HEK293 (cell line): ENCODE measurements around the gene WRAP73.

Source experiments
- GFI1B ChIP-seq: fragments of 450-650 bp; formaldehyde crosslinking; IDR thresholded peaks from 2 replicates; pipeline ENCODE4 v1.5.1; 2016; ENCODE audit warnings: missing biosample characterization, missing genetic modification characterization
- KLF8 ChIP-seq: fragments of 450-650 bp; formaldehyde crosslinking; IDR thresholded peaks from 2 replicates; pipeline ENCODE4 v1.5.1; 2016; ENCODE audit warnings: missing biosample characterization, missing genetic modification characterization
- SETDB1 ChIP-seq: IDR thresholded peaks from one replicate; pipeline ENCODE4 v1.6.1; 2017; ENCODE audit warnings: mild to moderate bottlenecking, low read length, moderate library complexity, mixed read lengths; ENCODE audit not compliant: insufficient read length
- ZBTB48 ChIP-seq: fragments of 450-650 bp; formaldehyde crosslinking; IDR thresholded peaks from 2 replicates; pipeline ENCODE4 v1.5.1; 2016; ENCODE audit warnings: missing biosample characterization, missing genetic modification characterization
- ZBTB7A ChIP-seq: fragments of 450-650 bp; formaldehyde crosslinking; IDR thresholded peaks from 2 replicates; pipeline ENCODE4 v1.5.1; 2016; ENCODE audit warnings: low read depth, missing biosample characterization, missing genetic modification characterization
- ZBTB8A ChIP-seq: fragments of 450-650 bp; formaldehyde crosslinking; IDR thresholded peaks from 2 replicates; pipeline ENCODE4 v1.5.1; 2016; ENCODE audit warnings: missing biosample characterization, missing genetic modification characterization
- ZFP3 ChIP-seq: fragments of 450-650 bp; formaldehyde crosslinking; IDR thresholded peaks from 2 replicates; pipeline ENCODE4 v1.5.1; 2016; ENCODE audit warnings: low read depth, missing biosample characterization, missing genetic modification characterization
- ZIC2 ChIP-seq: fragments of 450-650 bp; formaldehyde crosslinking; IDR thresholded peaks from 2 replicates; pipeline ENCODE4 v1.5.1; 2016; ENCODE audit warnings: missing biosample characterization, missing genetic modification characterization
- ZNF16 ChIP-seq: fragments of 450-650 bp; formaldehyde crosslinking; IDR thresholded peaks from 2 replicates; pipeline ENCODE4 v1.5.1; 2016; ENCODE audit warnings: low read depth, missing biosample characterization, missing genetic modification characterization
- ZNF274 ChIP-seq, 2 experiments: fragments of 200-500 bp in 1 of 2; fragments of 450-650 bp in 1 of 2; sonication (Bioruptor generic) in 1 of 2; formaldehyde crosslinking in 1 of 2; IDR thresholded peaks; 2 replicates each; pipeline versions ENCODE4 v1.5.1 to v1.6.1; 2014 to 2016; ENCODE audit warnings: borderline replicate concordance in 1 of 2, inconsistent platforms in 1 of 2, low read length in 1 of 2, missing biosample characterization in 1 of 2, missing genetic modification characterization in 1 of 2
- ZNF335 ChIP-seq: fragments of 450-650 bp; formaldehyde crosslinking; conservative IDR thresholded peaks from 2 replicates; pipeline ENCODE4 v1.5.1; 2016; ENCODE audit warnings: missing biosample characterization, missing genetic modification characterization
- ZNF394 ChIP-seq: fragments of 450-650 bp; formaldehyde crosslinking; IDR thresholded peaks from 2 replicates; pipeline ENCODE4 v1.5.1; 2016; ENCODE audit warnings: missing biosample characterization, missing genetic modification characterization, mild to moderate bottlenecking, moderate library complexity, borderline replicate concordance
- ZNF433 ChIP-seq: fragments of 450-650 bp; formaldehyde crosslinking; IDR thresholded peaks from 2 replicates; pipeline ENCODE4 v1.5.1; 2016; ENCODE audit warnings: missing biosample characterization, missing genetic modification characterization, low read depth
- ZNF510 ChIP-seq: fragments of 450-650 bp; formaldehyde crosslinking; IDR thresholded peaks from 2 replicates; pipeline ENCODE4 v1.5.1; 2018; ENCODE audit warnings: mild to moderate bottlenecking, missing genetic modification characterization, missing biosample characterization; ENCODE audit not compliant: insufficient replicate concordance
- ZNF514 ChIP-seq: fragments of 450-650 bp; formaldehyde crosslinking; IDR thresholded peaks from 2 replicates; pipeline ENCODE4 v1.5.1; 2016; ENCODE audit warnings: missing biosample characterization, missing genetic modification characterization
- ZNF549 ChIP-seq: fragments of 450-650 bp; IDR thresholded peaks from 2 replicates; pipeline ENCODE4 v1.5.1; 2018; ENCODE audit warnings: missing biosample characterization, missing genetic modification characterization, mild to moderate bottlenecking, inconsistent platforms, moderate library complexity
- ZNF600 ChIP-seq: fragments of 450-650 bp; formaldehyde crosslinking; IDR thresholded peaks from 2 replicates; pipeline ENCODE4 v1.5.1; 2016; ENCODE audit warnings: missing biosample characterization, missing genetic modification characterization
- ZNF626 ChIP-seq: fragments of 450-650 bp; sonication (Bioruptor Pico); formaldehyde crosslinking; IDR thresholded peaks from 2 replicates; pipeline ENCODE4 v1.5.1; 2018; ENCODE audit warnings: missing biosample characterization, missing genetic modification characterization, inconsistent platforms
- ZNF707 ChIP-seq: fragments of 450-650 bp; formaldehyde crosslinking; IDR thresholded peaks from 2 replicates; pipeline ENCODE4 v1.5.1; 2016; ENCODE audit warnings: missing biosample characterization, missing genetic modification characterization
- ZNF777 ChIP-seq: fragments of 450-650 bp; formaldehyde crosslinking; IDR thresholded peaks from 2 replicates; pipeline ENCODE4 v1.5.1; 2017; ENCODE audit warnings: missing biosample characterization, missing genetic modification characterization, borderline replicate concordance
- TF ChIP-seq, protein P1 (sequence below): fragments of 450-650 bp; formaldehyde crosslinking; IDR thresholded peaks from 2 replicates; pipeline ENCODE4 v1.5.1; 2016; ENCODE audit warnings: missing biosample characterization, missing genetic modification characterization, low read depth
- TF ChIP-seq, protein P2 (sequence below): fragments of 450-650 bp; formaldehyde crosslinking; IDR thresholded peaks from 2 replicates; pipeline ENCODE4 v1.5.1; 2016; ENCODE audit warnings: missing biosample characterization, missing genetic modification characterization
- TF ChIP-seq, protein P3 (sequence below): fragments of 450-650 bp; formaldehyde crosslinking; optimal IDR thresholded peaks from 2 replicates; pipeline ENCODE3; 2016; ENCODE audit warnings: missing biosample characterization, mild to moderate bottlenecking, missing genetic modification characterization
- TF ChIP-seq, protein P4 (sequence below): fragments of 450-650 bp; formaldehyde crosslinking; IDR thresholded peaks from 2 replicates; pipeline ENCODE4 v1.5.1; 2016; ENCODE audit warnings: missing biosample characterization, missing genetic modification characterization
- TF ChIP-seq, protein P5 (sequence below): fragments of 450-650 bp; formaldehyde crosslinking; IDR thresholded peaks from 2 replicates; pipeline ENCODE4 v1.5.1; 2016; ENCODE audit warnings: missing biosample characterization, missing genetic modification characterization
- TF ChIP-seq, protein P6 (sequence below): fragments of 450-650 bp; formaldehyde crosslinking; conservative IDR thresholded peaks from 2 replicates; pipeline ENCODE4 v1.5.1; 2016; ENCODE audit warnings: low read depth, missing biosample characterization, missing genetic modification characterization

WRAP73 gene

DNA sequence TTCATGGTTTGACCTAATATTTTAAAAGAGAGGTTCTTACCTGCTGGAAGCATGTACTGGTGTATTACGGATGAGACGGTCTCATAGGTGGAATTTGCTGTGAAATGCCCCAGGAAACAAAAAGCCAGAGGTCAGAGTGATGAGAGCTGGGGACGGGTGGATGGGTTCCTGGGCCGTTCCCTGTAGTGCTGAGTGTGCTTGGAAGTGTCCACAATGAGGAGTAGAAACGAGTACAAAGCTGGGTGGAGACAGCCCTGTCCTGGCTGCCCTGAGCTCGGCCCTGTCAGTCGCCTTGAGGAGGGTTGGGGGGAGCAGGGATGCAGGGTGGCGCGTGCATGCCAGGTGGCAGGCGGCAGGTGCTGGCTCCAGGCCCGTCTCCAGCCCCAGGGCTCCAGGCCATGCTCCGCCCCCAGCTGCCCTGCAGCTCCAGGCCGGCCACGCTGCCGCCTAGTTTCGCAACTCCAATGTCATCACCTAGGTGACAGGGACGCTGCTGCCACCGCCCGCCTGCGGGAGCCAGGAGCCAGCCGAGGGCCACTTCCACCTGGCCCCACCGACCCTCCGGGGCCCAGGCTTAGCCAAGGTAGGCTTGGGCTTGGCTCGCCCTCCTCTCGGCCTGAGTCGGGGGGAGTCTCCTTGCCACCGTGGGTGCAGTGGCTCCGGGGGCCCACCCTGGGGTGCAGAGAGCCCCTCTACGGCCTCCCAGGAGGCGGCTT is 18.8 kb upstream of the WRAP73 start (continued):
- TF ChIP-seq SETDB1: no peak
- TF ChIP-seq, protein P1, sequence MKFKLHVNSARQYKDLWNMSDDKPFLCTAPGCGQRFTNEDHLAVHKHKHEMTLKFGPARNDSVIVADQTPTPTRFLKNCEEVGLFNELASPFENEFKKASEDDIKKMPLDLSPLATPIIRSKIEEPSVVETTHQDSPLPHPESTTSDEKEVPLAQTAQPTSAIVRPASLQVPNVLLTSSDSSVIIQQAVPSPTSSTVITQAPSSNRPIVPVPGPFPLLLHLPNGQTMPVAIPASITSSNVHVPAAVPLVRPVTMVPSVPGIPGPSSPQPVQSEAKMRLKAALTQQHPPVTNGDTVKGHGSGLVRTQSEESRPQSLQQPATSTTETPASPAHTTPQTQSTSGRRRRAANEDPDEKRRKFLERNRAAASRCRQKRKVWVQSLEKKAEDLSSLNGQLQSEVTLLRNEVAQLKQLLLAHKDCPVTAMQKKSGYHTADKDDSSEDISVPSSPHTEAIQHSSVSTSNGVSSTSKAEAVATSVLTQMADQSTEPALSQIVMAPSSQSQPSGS (tag by site-specific recombination): no peak
- TF ChIP-seq ZNF549 (tag by site-specific recombination): no peak
- TF ChIP-seq ZNF394: no peak; the same call in 1 of the 2 replicates
- TF ChIP-seq, protein P2, sequence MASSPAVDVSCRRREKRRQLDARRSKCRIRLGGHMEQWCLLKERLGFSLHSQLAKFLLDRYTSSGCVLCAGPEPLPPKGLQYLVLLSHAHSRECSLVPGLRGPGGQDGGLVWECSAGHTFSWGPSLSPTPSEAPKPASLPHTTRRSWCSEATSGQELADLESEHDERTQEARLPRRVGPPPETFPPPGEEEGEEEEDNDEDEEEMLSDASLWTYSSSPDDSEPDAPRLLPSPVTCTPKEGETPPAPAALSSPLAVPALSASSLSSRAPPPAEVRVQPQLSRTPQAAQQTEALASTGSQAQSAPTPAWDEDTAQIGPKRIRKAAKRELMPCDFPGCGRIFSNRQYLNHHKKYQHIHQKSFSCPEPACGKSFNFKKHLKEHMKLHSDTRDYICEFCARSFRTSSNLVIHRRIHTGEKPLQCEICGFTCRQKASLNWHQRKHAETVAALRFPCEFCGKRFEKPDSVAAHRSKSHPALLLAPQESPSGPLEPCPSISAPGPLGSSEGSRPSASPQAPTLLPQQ (tag by site-specific recombination): peak; percentile 65
- TF ChIP-seq, protein P3, sequence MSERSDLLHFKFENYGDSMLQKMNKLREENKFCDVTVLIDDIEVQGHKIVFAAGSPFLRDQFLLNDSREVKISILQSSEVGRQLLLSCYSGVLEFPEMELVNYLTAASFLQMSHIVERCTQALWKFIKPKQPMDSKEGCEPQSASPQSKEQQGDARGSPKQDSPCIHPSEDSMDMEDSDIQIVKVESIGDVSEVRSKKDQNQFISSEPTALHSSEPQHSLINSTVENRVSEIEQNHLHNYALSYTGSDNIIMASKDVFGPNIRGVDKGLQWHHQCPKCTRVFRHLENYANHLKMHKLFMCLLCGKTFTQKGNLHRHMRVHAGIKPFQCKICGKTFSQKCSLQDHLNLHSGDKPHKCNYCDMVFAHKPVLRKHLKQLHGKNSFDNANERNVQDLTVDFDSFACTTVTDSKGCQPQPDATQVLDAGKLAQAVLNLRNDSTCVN (tag by site-specific recombination): peak; percentile 22
- no peak for TF ChIP-seq ZBTB48 (tag by site-specific recombination)
- TF ChIP-seq ZNF707 (tag by site-specific recombination): no peak
- no peak for TF ChIP-seq ZNF335 (tag by site-specific recombination)
- TF ChIP-seq ZNF514: no peak
- TF ChIP-seq ZBTB8A: peak; percentile 47; the same call in 1 of the 2 replicates
- TF ChIP-seq KLF8 (tag by site-specific recombination): no peak
- no peak for TF ChIP-seq GFI1B (tag by site-specific recombination)
- no peak for TF ChIP-seq ZFP3 (tag by site-specific recombination)
- no peak for TF ChIP-seq ZNF510 (tag by site-specific recombination)
- TF ChIP-seq ZIC2: peak; percentile 82
- TF ChIP-seq ZNF274 (IDR thresholded peaks at IDR 0.05; ENCODE audit: low read length): no peak
- TF ChIP-seq ZNF274 (tag by site-specific recombination; IDR thresholded peaks at IDR 0.05; ENCODE audit: borderline replicate concordance): no peak
- peak; percentile 93 for TF ChIP-seq ZNF600
- TF ChIP-seq, protein P4, sequence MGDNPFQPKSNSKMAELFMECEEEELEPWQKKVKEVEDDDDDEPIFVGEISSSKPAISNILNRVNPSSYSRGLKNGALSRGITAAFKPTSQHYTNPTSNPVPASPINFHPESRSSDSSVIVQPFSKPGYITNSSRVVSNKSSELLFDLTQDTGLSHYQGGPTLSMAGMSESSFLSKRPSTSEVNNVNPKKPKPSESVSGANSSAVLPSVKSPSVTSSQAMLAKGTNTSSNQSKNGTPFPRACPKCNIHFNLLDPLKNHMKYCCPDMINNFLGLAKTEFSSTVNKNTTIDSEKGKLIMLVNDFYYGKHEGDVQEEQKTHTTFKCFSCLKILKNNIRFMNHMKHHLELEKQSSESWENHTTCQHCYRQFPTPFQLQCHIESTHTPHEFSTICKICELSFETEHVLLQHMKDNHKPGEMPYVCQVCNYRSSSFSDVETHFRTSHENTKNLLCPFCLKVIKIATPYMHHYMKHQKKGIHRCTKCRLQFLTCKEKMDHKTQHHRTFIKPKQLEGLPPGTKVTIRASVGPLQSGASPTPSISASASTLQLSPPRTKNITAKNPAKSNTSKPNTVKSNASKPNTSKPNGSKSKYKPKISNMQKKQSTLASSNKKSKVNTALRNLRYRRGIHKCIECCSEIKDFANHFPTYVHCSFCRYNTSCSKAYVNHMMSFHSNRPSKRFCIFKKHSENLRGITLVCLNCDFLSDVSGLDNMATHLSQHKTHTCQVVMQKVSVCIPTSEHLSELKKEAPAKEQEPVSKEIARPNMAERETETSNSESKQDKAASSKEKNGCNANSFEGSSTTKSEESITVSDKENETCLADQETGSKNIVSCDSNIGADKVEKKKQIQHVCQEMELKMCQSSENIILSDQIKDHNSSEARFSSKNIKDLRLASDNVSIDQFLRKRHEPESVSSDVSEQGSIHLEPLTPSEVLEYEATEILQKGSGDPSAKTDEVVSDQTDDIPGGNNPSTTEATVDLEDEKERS (tag by site-specific recombination): no peak
- no peak for TF ChIP-seq ZNF626 (tag by site-specific recombination)
- TF ChIP-seq, protein P5, sequence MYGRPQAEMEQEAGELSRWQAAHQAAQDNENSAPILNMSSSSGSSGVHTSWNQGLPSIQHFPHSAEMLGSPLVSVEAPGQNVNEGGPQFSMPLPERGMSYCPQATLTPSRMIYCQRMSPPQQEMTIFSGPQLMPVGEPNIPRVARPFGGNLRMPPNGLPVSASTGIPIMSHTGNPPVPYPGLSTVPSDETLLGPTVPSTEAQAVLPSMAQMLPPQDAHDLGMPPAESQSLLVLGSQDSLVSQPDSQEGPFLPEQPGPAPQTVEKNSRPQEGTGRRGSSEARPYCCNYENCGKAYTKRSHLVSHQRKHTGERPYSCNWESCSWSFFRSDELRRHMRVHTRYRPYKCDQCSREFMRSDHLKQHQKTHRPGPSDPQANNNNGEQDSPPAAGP (tag by site-specific recombination): peak; percentile 77
- TF ChIP-seq, protein P6, sequence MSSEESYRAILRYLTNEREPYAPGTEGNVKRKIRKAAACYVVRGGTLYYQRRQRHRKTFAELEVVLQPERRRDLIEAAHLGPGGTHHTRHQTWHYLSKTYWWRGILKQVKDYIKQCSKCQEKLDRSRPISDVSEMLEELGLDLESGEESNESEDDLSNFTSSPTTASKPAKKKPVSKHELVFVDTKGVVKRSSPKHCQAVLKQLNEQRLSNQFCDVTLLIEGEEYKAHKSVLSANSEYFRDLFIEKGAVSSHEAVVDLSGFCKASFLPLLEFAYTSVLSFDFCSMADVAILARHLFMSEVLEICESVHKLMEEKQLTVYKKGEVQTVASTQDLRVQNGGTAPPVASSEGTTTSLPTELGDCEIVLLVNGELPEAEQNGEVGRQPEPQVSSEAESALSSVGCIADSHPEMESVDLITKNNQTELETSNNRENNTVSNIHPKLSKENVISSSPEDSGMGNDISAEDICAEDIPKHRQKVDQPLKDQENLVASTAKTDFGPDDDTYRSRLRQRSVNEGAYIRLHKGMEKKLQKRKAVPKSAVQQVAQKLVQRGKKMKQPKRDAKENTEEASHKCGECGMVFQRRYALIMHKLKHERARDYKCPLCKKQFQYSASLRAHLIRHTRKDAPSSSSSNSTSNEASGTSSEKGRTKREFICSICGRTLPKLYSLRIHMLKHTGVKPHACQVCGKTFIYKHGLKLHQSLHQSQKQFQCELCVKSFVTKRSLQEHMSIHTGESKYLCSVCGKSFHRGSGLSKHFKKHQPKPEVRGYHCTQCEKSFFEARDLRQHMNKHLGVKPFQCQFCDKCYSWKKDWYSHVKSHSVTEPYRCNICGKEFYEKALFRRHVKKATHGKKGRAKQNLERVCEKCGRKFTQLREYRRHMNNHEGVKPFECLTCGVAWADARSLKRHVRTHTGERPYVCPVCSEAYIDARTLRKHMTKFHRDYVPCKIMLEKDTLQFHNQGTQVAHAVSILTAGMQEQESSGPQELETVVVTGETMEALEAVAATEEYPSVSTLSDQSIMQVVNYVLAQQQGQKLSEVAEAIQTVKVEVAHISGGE (tag by site-specific recombination): no peak
- TF ChIP-seq ZNF433: no peak
- no peak for TF ChIP-seq ZBTB7A (tag by site-specific recombination)
- no peak for TF ChIP-seq ZNF777 (tag by site-specific recombination)
- TF ChIP-seq ZNF16 (tag by site-specific recombination): no peak
